NCI-H82 treated with DMSO at 0.1 percent for 48 hours (cell line): ENCODE results near the gene ANXA2.
A peak's percentile ranks its signal among the peaks of the same experiment; 100 is the strongest.
"Not testable (repeated sequence)": the region's sequence is repeated elsewhere in the genome, so short reads cannot be mapped to it uniquely, and the experiment has no call there.

Source experiments
- DNase-seq: peaks from one replicate; lab custom pipeline; 2025; ENCODE audit not compliant: unreplicated experiment; lab: John Stamatoyannopoulos, UW

Gene ANXA2

DNA sequence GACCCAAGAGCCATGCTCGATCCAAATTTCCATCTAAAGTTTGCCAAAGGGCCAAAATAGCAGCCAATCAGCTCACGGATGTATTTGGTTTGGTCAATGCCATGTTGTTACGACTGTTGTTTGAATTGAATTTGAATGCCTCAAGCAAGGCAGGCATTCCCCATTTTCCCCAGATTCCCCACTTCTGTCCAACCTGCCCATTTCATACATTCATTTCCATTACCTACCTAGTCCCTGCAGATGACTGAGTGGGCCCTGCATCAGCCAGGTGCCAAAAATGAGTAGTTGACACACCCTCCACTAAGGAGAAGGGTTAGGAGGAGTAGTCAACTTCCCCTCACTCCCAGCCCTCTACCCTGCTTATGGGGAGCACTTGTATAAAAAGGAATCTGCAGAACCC lies 51.7 kb downstream of the ANXA2 start:
- DNase-seq = no peak

- no peak for DNase-seq
These were observed 52.2 kb downstream of the ANXA2 start for GRCh38 chr15:60345598-60345997.

DNA sequence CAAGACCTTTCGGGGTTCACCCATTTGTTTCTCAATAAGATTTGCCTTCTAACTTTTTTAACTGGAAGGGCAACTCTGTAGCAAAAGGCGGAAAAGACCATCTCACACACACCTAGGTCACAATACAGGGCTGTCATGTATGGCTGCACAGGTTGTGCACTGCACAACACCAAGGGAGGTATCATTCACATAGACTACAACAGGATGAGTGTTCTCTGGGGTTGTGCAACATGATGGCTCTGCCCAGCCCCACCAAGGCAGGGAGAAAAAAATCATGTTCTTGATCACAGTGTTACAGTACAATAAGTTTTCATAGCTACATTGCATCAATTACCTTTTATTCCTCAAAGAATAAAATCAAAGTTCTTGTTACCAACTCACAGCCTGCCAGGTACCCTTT lies 52.8 kb downstream of the ANXA2 start:
- DNase-seq = no peak

DNA sequence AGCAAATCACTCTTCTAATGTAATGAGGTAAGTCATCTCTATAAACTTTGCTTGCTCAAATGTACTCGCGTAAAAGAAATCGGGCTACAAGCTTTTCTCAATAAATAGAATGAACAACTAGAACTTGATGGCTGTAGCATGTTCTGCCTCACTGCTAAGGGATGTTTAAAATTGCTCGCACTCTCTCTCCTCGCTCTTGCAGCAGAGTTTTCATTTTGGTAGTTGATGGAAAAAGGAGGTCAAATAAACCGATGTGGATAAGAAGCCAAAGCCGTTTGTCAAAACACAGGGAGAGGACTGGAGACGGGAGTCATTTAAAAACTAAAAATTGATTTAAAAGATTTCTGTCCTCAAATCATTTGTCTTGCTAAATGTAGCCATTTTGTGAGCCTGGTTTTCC lies 53.3 kb downstream of the ANXA2 start:
- no peak for DNase-seq

- no peak for DNase-seq
These were observed 54.4 kb downstream of the ANXA2 start for GRCh38 chr15:60343221-60343970.

DNA sequence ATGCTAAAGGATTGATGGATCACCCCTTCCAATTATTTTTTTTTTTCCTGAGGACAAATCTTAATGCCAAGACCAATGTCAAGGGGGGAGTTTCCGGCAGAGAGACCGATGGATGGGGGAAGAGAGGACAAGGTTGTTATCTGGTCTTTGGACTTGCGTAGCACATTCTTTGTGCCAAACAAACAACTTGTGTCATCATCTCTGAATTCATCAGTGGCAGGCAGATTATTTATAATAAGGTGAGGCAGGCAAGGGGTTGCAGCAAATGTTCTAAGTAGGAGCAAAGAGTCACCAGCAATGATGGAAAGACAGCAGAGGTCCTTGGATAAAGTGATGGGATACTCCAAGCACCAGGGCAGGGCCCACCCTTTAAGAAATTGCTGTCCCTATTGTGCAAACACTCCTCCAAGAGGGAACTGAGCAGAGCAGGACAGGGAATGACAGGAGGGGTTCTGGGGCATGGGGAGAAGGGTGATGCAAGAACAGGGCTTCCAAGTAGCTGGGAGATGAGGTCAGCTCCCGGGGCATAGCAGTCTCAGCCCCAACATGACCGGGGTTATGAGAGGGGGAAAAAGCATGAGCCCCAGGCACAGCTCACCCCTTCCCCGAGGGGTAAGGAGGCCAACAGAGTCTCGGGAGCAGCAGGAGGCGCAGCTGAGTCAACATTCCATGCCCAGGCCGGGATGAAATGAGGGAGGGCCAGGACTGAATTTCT lies 57.4 kb downstream of the ANXA2 start:
- DNase-seq = no peak

DNA sequence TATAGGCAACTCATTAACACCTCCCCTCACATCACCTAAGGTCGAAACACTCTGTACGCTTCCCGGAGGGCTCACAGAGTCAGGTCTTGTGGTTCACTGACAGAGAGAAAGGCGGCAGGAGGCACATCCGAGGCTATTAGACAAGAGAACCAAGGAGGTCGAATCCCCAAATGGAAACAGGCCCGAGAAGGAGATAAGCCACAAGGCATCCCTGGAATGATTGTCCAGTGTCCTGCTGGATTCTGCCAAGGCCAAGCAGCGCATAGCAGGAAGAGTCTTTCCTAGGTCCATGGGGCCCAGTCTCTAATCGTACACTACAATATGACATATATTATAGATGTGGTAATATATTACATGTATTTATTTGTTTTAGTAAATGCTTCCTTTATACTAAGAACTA lies 58.5 kb downstream of the ANXA2 start:
- DNase-seq = no peak

DNA sequence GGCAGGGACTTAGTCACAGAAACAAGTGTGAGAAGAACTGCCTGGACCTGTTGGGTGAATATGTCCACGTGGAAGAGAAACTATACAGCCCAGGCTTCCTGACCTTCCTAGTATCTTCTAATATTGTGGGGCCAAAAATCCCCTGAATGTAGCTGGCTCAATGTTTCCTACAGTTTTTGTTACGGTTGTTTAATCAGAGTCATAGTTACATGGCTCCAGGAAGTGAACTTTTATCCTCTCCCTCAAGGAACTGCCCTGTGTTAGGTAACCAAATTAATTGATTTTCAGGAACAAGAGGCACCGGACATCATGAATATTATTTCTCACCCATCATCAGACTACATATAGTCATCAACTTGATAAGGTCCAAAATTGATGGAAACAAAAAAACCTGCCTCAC lies 59.0 kb downstream of the ANXA2 start:
- DNase-seq = no peak

- no peak for DNase-seq
These were observed 60.7 kb downstream of the ANXA2 start for GRCh38 chr15:60337076-60337475.

GRCh38 chr15:60335296-60335695 lies 62.5 kb downstream of the ANXA2 start:
- not testable (repeated sequence) for DNase-seq

GRCh38 chr15:60328852-60329443 lies 68.8 kb downstream of the ANXA2 start:
- no peak for DNase-seq

DNA sequence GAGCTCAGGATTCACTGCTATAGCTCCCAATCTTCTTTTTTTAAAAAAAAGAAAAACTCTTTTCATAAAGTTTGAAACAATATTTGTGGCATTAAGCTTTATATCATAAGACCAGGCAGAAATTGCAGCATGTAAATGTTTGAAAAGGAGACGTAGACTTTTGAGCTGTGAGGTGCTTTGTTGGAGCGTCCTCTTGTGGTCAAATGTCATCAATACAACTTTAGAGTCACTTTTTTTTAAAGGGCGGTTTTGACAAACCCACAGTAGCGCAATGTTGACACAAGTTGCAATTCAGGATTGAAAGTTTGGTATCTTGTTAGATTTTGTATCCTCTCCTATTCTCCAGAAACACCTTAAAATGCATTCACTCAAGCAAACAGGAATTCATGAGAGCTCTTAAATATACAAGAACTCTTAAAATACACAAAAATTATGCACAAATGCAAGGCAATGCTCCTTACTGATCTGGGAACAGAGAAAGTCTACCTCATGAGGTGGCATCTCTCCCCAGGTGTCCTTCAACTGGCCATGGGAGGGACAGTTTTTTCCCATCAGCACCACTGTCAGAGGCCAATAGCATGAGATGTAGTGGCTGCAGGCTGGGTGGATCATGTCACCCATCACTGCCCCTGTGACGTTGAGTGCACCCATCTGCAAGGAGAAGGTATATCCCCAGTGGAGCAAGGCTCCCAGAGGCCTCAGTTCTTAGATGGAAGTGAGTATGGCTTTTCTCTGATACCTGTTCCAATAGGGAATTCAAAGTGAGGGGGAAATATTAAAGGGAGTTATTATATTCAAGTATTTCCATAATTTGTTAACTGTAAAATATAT lies 70.7 kb downstream of the ANXA2 start:
- DNase-seq = peak; percentile 10

- no peak for DNase-seq
These were observed 71.4 kb downstream of the ANXA2 start for GRCh38 chr15:60326343-60326742.

DNA sequence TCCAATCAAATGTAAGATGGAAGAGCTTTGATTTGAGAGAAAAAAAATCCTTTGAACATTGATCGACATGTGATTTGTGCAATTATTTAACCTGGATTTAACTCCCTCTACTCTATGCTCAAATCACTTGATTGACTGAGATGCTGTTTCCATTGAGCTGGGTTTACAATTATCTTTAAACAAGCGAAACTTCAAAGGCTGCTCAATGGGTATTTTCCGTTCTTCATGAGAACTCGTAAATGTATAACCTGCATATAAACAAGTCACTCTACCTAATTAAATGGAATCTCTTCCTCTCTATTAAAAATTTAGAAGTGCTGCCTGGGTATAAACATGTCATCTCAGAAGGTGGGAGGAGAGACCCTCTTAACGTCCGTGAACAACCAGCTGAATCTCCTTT lies 71.9 kb downstream of the ANXA2 start:
- no peak for DNase-seq

- no peak for DNase-seq
These were observed 72.9 kb downstream of the ANXA2 start for GRCh38 chr15:60324706-60325438.

- no peak for DNase-seq
These were observed 74.5 kb downstream of the ANXA2 start for GRCh38 chr15:60323322-60323721.

GRCh38 chr15:60320365-60320764 lies 77.4 kb downstream of the ANXA2 start:
- DNase-seq = no peak

GRCh38 chr15:60318216-60318867 lies 79.4 kb downstream of the ANXA2 start:
- DNase-seq = no peak

- no peak for DNase-seq
These were observed 80.8 kb downstream of the ANXA2 start for GRCh38 chr15:60316961-60317360.

- DNase-seq = no peak
These were observed 81.9 kb downstream of the ANXA2 start for GRCh38 chr15:60315878-60316277.
